ENCODE results near the gene KRTAP10-8. TPM values are rescaled to one million over a fixed set of nuclear protein-coding genes. Genes with fewer than 3 reads are reported as not detected.
"Not testable (repeated sequence)": the region's sequence is repeated elsewhere in the genome, so short reads cannot be mapped to it uniquely, and the experiment has no call there.

Gene KRTAP10-8
- total RNA-seq, 1 donor = not detected

- DNase-seq (ENCODE audit: low read depth in 2 of 3, low spot score in 2 of 3) = no peak
These were observed 4.2 kb downstream of the KRTAP10-8 start for GRCh38 chr21:44615911-44616590.

- no peak for DNase-seq (ENCODE audit: low read depth in 2 of 3, low spot score in 2 of 3)
These were observed 4.7 kb downstream of the KRTAP10-8 start for GRCh38 chr21:44616591-44616926.

GRCh38 chr21:44617071-44617501, 5.2 kb downstream of the KRTAP10-8 start:
- no peak for DNase-seq (ENCODE audit: low read depth in 2 of 3, low spot score in 2 of 3)

GRCh38 chr21:44618504-44618903, 6.6 kb downstream of the KRTAP10-8 start:
- DNase-seq (ENCODE audit: low read depth in 2 of 3, low spot score in 2 of 3) = peak in 1 of 3 donors; percentile 13

- DNase-seq (ENCODE audit: low read depth in 2 of 3, low spot score in 2 of 3) = peak in 1 of 3 donors; percentile 24
These were observed 7.0 kb downstream of the KRTAP10-8 start for GRCh38 chr21:44618909-44619308.

GRCh38 chr21:44619886-44620285, 8.0 kb downstream of the KRTAP10-8 start:
- no peak for DNase-seq (ENCODE audit: low read depth in 2 of 3, low spot score in 2 of 3)

GRCh38 chr21:44623575-44623974, 11.7 kb downstream of the KRTAP10-8 start:
- no peak for DNase-seq (ENCODE audit: low read depth in 2 of 3, low spot score in 2 of 3)

GRCh38 chr21:44625756-44626155, 13.9 kb downstream of the KRTAP10-8 start:
- no peak for DNase-seq (ENCODE audit: low read depth in 2 of 3, low spot score in 2 of 3)

GRCh38 chr21:44626262-44626661, 14.4 kb downstream of the KRTAP10-8 start:
- DNase-seq (ENCODE audit: low read depth in 2 of 3, low spot score in 2 of 3) = no peak

- no peak for DNase-seq (ENCODE audit: low read depth in 2 of 3, low spot score in 2 of 3)
These were observed 14.8 kb downstream of the KRTAP10-8 start, which contains the start of gene KRTAP10-9 for GRCh38 chr21:44626673-44627143. TSS of gene KRTAP10-9 (plus strand) at chr21:44627093. CDS start at chr21:44627172, 79 bp downstream.

- DNase-seq (ENCODE audit: low read depth in 2 of 3, low spot score in 2 of 3) = not testable (repeated sequence)
These were observed 15.4 kb downstream of the KRTAP10-8 start for GRCh38 chr21:44627181-44627822.

GRCh38 chr21:44627831-44628233, 16.0 kb downstream of the KRTAP10-8 start:
- DNase-seq (ENCODE audit: low read depth in 2 of 3, low spot score in 2 of 3) = not testable (repeated sequence)

- no peak for DNase-seq (ENCODE audit: low read depth in 2 of 3, low spot score in 2 of 3)
These were observed 17.0 kb downstream of the KRTAP10-8 start for GRCh38 chr21:44628707-44629391.

- no peak for DNase-seq (ENCODE audit: low read depth in 2 of 3, low spot score in 2 of 3)
These were observed 18.6 kb downstream of the KRTAP10-8 start for GRCh38 chr21:44630440-44630839.

GRCh38 chr21:44632067-44632466, 20.2 kb downstream of the KRTAP10-8 start:
- no peak for DNase-seq (ENCODE audit: low read depth in 2 of 3, low spot score in 2 of 3)

- no peak for DNase-seq (ENCODE audit: low read depth in 2 of 3, low spot score in 2 of 3)
These were observed 24.5 kb downstream of the KRTAP10-8 start for GRCh38 chr21:44636209-44637017.

GRCh38 chr21:44637018-44637850, 25.4 kb downstream of the KRTAP10-8 start, which contains the start of gene KRTAP10-10:
TSS of gene KRTAP10-10 (plus strand) at chr21:44637356. CDS start at chr21:44637418, 62 bp downstream.
- DNase-seq (ENCODE audit: low read depth in 2 of 3, low spot score in 2 of 3) = no peak

- DNase-seq (ENCODE audit: low read depth in 2 of 3, low spot score in 2 of 3) = not testable (repeated sequence)
These were observed 26.0 kb downstream of the KRTAP10-8 start for GRCh38 chr21:44637851-44638348.
